ENCODE data around the gene SLC22A4.

The SLC22A4 gene

GRCh38 chr5:132342291-132343180 lies 48.3 kb downstream of the SLC22A4 start:
- DNase-seq (ENCODE audit: low read depth) = no peak

- no peak for DNase-seq (ENCODE audit: low read depth)
These were observed 50.8 kb downstream of the SLC22A4 start for GRCh38 chr5:132344775-132345514.

- DNase-seq (ENCODE audit: low read depth) = no peak
These were observed 59.3 kb downstream of the SLC22A4 start for GRCh38 chr5:132353486-132353995.

GRCh38 chr5:132354381-132355139 lies 60.4 kb downstream of the SLC22A4 start:
- DNase-seq (ENCODE audit: low read depth) = no peak

GRCh38 chr5:132355140-132355765 lies 61.1 kb downstream of the SLC22A4 start:
- no peak for DNase-seq (ENCODE audit: low read depth)

GRCh38 chr5:132358775-132359174 lies 64.6 kb downstream of the SLC22A4 start:
- no peak for DNase-seq (ENCODE audit: low read depth)

GRCh38 chr5:132362086-132362485 lies 67.9 kb downstream of the SLC22A4 start:
- no peak for DNase-seq (ENCODE audit: low read depth)

GRCh38 chr5:132363431-132364112 lies 69.4 kb downstream of the SLC22A4 start:
- DNase-seq (ENCODE audit: low read depth) = no peak

- no peak for DNase-seq (ENCODE audit: low read depth)
These were observed 70.1 kb downstream of the SLC22A4 start for GRCh38 chr5:132364319-132364718.

GRCh38 chr5:132365213-132365612 lies 71.0 kb downstream of the SLC22A4 start:
- no peak for DNase-seq (ENCODE audit: low read depth)

GRCh38 chr5:132368186-132368585 lies 74.0 kb downstream of the SLC22A4 start:
- DNase-seq (ENCODE audit: low read depth) = no peak

GRCh38 chr5:132369007-132369473 lies 74.8 kb downstream of the SLC22A4 start:
- DNase-seq (ENCODE audit: low read depth) = no peak

- peak; percentile 63 for DNase-seq (ENCODE audit: low read depth)
These were observed 75.4 kb downstream of the SLC22A4 start, which contains the start of gene SLC22A5 for GRCh38 chr5:132369474-132370180. Gene SLC22A5 (plus strand): TSS chr5:132369710. CDS start chr5:132369973, 263 bp downstream.

GRCh38 chr5:132370181-132370970 lies 76.2 kb downstream of the SLC22A4 start:
- DNase-seq (ENCODE audit: low read depth) = no peak

- no peak for DNase-seq (ENCODE audit: low read depth)
These were observed 76.9 kb downstream of the SLC22A4 start for GRCh38 chr5:132370971-132371602.

GRCh38 chr5:132371603-132371994 lies 77.4 kb downstream of the SLC22A4 start:
- DNase-seq (ENCODE audit: low read depth) = no peak

- no peak for DNase-seq (ENCODE audit: low read depth)
These were observed 77.9 kb downstream of the SLC22A4 start for GRCh38 chr5:132372127-132372526.

GRCh38 chr5:132372542-132372941 lies 78.3 kb downstream of the SLC22A4 start:
- DNase-seq (ENCODE audit: low read depth) = no peak

GRCh38 chr5:132375957-132376356 lies 81.8 kb downstream of the SLC22A4 start:
- no peak for DNase-seq (ENCODE audit: low read depth)

Measured in activated T-cell treated with anti-CD3 and anti-CD28 coated beads for 1 hour (primary cell).